Parathyroid adenoma (tissue), 2 donors: ENCODE measurements around the gene PLSCR1.

Experiments used
- H2AFZ ChIP-seq: fragments of 300-600 bp; sonication (generic); one replicate; pipeline ENCODE4 v1.7.0; 2017; ENCODE audit warnings: antibody characterized with exemption, mild to moderate bottlenecking
- H3K27ac ChIP-seq: fragments of 300-600 bp; sonication (generic); one replicate; pipeline ENCODE4 v1.7.0; 2017
- H3K27me3 ChIP-seq: fragments of 300-600 bp; sonication (generic); one replicate; pipeline ENCODE4 v1.7.0; 2017; ENCODE audit warnings: low read length; ENCODE audit not compliant: control insufficient read depth, insufficient read depth
- H3K36me3 ChIP-seq: fragments of 300-600 bp; sonication (generic); one replicate; pipeline ENCODE4 v1.7.0; 2017; ENCODE audit warnings: low read length; ENCODE audit not compliant: control insufficient read depth, insufficient read depth
- H3K4me1 ChIP-seq: fragments of 300-600 bp; sonication (generic); one replicate; pipeline ENCODE4 v1.7.0; 2017; ENCODE audit warnings: control low read depth
- H3K4me2 ChIP-seq: fragments of 300-600 bp; sonication (generic); one replicate; pipeline ENCODE4 v1.7.0; 2017; ENCODE audit warnings: low read length
- H3K4me3 ChIP-seq: fragments of 300-600 bp; sonication (generic); one replicate; pipeline ENCODE4 v1.7.0; 2017; ENCODE audit warnings: low read depth, low read length
- H3K79me2 ChIP-seq: fragments of 300-600 bp; sonication (generic); one replicate; pipeline ENCODE4 v1.7.0; 2017; ENCODE audit warnings: control low read depth
- H3K9ac ChIP-seq: fragments of 300-600 bp; sonication (generic); one replicate; pipeline ENCODE4 v1.7.0; 2017; ENCODE audit warnings: mild to moderate bottlenecking
- H3K9me3 ChIP-seq: fragments of 300-600 bp; sonication (generic); one replicate; pipeline ENCODE4 v1.7.0; 2017; ENCODE audit warnings: low read length; ENCODE audit not compliant: control insufficient read depth
- TF ChIP-seq, protein P1 (sequence below): fragments of 300-600 bp; sonication (generic); IDR thresholded peaks from one replicate; pipeline ENCODE4 v1.7.0; 2017; ENCODE audit warnings: antibody characterized with exemption, mild to moderate bottlenecking
- donor health status: primary hyperparathyroidism.

Gene PLSCR1

DNA sequence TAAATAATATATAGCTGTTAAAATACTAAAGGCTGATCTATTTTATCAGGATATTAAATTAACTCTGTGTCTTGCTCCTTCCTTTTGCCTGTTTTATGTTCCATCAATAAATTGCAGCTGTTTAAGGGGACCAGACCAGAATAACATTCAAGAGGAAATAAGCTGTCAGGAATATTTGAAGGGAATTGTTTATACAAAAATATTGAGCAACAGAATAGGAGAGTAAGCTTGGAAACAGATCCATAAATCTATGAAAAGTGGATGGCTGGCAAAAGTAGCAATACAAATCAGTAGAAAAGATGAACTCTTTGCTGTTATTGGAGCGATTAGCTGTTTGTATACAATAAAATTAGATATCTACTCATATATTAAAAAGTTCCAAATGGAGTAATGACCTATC, 38.9 kb downstream of the PLSCR1 start:
- Histone ChIP-seq H3K9me3 (no peaks in the 10 kb centered on the region), H3K79me2 (no peaks in the 10 kb centered on the region), H3K27me3 (no peaks in the 10 kb centered on the region), H3K4me1 (no peaks in the 10 kb centered on the region), H2AFZ (no peak overlapping the region), H3K27ac (no peak overlapping the region), H3K4me3 (no peak overlapping the region), H3K36me3 (no peaks in the 10 kb centered on the region), H3K9ac (no peak overlapping the region), H3K4me2 (no peak overlapping the region)
- TF ChIP-seq, protein P1, sequence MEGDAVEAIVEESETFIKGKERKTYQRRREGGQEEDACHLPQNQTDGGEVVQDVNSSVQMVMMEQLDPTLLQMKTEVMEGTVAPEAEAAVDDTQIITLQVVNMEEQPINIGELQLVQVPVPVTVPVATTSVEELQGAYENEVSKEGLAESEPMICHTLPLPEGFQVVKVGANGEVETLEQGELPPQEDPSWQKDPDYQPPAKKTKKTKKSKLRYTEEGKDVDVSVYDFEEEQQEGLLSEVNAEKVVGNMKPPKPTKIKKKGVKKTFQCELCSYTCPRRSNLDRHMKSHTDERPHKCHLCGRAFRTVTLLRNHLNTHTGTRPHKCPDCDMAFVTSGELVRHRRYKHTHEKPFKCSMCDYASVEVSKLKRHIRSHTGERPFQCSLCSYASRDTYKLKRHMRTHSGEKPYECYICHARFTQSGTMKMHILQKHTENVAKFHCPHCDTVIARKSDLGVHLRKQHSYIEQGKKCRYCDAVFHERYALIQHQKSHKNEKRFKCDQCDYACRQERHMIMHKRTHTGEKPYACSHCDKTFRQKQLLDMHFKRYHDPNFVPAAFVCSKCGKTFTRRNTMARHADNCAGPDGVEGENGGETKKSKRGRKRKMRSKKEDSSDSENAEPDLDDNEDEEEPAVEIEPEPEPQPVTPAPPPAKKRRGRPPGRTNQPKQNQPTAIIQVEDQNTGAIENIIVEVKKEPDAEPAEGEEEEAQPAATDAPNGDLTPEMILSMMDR: no peak

DNA sequence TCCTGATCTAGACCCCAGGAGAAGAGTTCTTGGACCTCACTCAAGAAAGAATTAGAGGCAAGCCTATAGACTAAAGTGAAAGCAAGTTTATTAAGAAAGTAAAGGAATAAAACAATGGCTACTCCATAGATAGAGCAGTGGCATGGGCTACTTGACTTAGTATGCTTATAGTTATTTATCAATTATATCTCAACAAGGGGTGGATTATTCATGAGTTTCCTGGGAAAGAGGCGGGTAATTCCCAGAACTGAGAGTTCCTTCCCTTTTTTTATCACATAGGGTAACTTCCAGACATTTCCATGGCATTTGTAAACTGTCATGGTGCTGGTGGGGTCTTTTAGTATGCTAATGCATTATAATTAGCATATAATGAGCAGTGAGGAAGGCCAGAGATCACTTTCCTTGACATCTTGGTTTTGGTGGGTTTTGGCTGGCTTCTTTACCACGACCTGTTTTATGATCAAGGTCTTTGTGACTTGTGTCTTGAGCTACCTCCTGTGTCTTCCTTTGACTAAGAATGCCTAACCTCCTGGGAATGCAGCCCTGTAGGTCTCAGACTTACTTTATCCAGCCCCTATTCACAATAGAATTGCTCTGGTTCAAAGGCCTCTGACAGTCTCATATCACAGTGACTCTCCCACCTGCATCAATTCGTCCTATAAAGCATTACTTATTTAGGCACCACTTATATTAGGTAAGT, 39.8 kb downstream of the PLSCR1 start:
- no peak overlapping the region for H3K27ac ChIP-seq

DNA sequence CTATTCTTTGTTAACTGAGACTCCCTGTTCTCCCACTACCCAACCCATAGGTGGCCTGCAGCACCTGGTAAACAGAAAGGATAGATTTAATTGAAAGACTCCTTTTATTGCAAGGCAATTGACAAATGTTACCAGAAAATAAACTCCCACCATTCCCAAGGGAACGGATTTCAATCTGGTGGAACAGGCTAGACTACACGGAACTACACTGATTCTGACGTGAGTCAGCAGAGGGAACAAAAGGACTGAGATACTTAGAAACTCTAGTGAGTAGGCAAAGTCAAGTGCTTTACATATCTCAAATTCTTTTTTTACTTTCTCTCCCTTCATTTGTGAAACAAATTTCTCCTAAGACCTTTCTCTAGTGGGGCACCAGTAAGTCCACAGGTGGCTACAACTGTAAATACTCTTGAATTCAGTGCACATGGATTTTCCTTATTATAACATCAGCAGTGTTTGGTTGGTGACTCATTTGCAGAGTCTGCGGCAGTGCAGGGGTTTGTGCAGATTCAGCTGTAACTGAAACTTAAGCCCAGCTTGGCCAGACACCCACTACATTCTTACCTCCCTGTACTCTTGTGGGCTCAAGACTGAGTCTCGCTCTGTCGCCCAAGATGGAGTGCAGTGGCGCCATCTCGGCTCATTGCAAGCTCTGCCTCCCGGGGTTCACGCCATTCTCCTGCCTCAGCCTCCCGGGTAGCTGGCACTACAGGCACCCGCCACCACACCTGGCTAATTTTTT, 40.8 kb downstream of the PLSCR1 start:
- Histone ChIP-seq H3K9me3 (no peaks in the 10 kb centered on the region), H3K79me2 (no peaks in the 10 kb centered on the region), H3K9ac (no peak overlapping the region), H3K4me2 (no peak overlapping the region), H3K27ac (no peak overlapping the region), H2AFZ (no peak overlapping the region), H3K4me1 (no peaks in the 10 kb centered on the region), H3K36me3 (no peaks in the 10 kb centered on the region), H3K4me3 (no peak overlapping the region), H3K27me3 (no peaks in the 10 kb centered on the region)
- TF ChIP-seq, protein P1: no peak

More for the DNA sequence above, 39.8 kb downstream of the PLSCR1 start:
- H2AFZ ChIP-seq: no peak overlapping the region
- no peaks in the 10 kb centered on the region for H3K27me3 ChIP-seq
- TF ChIP-seq, protein P1: no peak
- H3K4me3 ChIP-seq: no peak overlapping the region
- H3K4me1 ChIP-seq: no peaks in the 10 kb centered on the region
- no peak overlapping the region for H3K4me2 ChIP-seq
- H3K9me3 ChIP-seq: no peaks in the 10 kb centered on the region
- H3K79me2 ChIP-seq: no peaks in the 10 kb centered on the region
- H3K9ac ChIP-seq: no peak overlapping the region
- no peaks in the 10 kb centered on the region for H3K36me3 ChIP-seq

DNA sequence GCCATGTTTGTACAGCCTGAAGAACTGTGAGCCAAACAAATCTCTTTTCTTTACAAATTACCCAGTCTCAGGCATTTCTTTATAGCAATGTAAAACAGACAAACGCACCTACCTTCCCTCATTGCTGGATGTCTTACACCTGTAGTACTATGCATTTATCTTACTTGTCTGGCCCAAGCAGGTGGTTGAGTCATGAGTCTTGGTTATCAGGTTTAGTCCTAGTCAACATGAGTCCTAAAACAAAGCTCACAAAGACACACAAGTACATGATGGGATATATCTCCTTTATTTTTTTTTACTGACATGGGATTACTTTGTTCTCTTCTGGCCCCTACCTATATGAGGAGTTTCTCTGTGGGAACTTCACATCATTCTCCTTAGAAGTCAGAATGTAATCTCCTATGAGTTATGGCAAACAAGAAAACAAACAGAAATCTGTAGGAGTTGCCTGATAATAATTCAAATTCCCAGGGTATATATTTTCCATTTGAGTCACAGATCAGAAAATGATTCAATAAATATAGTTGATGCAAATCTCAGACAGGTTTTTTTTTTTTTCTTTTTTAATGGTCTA, 41.4 kb downstream of the PLSCR1 start:
- Histone ChIP-seq H3K4me2 (no peak overlapping the region), H3K27me3 (no peaks in the 10 kb centered on the region), H3K4me3 (no peak overlapping the region), H3K9ac (no peak overlapping the region), H3K27ac (no peak overlapping the region), H3K36me3 (no peaks in the 10 kb centered on the region), H3K9me3 (no peaks in the 10 kb centered on the region), H3K4me1 (no peaks in the 10 kb centered on the region), H2AFZ (no peak overlapping the region), H3K79me2 (no peaks in the 10 kb centered on the region)
- TF ChIP-seq, protein P1: no peak
